Gastrocnemius medialis (tissue), 4 donors: Measurements from ENCODE around the gene AKAP13.
"Not testable (repeated sequence)": the region's sequence is repeated elsewhere in the genome, so short reads cannot be mapped to it uniquely, and the experiment has no call there.

Experiments
- POLR2A ChIP-seq, 2 donors: fragments of 450-650 bp; IDR thresholded peaks; one replicate each; pipeline ENCODE4 v1.6.1; 2017; ENCODE audit warnings: antibody characterized with exemption in 2 of 2, mild to moderate bottlenecking in 2 of 2, moderate library complexity in 2 of 2
- TF ChIP-seq, protein P1 (sequence below), 5 experiments: fragments of 450-650 bp in 3 of 5; fragments of 200-600 bp in 2 of 5; sonication (generic) in 2 of 5; IDR thresholded peaks in 4 of 5; conservative IDR thresholded peaks in 1 of 5; 1 replicate in 4 of 5; 2 replicates in 1 of 5; pipeline ENCODE4 v1.5.1; 2016 to 2019; ENCODE audit warnings: antibody characterized with exemption in 5 of 5, mild to moderate bottlenecking in 3 of 5, moderate library complexity in 3 of 5

DNA sequence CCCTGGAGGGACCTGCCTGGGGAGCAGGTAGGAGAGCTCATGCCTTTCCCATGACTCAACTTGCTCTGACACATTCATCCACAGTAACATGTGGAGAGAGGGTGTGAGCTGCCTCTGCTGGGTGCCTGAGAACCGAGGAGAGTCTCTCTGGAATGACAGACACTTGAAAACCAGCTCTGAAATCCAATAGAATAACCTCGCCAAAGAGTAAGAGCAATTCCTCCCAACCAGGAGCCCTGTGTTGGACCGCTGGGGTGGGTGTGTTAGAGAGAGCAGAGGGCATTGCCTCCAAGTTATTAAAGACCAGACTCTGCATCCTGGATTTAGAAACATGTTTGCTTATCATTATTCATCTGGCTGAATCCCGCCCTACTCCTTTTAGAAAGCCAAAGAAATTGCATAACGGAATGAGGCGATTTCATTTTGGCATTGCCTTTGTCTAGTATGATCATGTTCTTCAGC is 35.7 kb upstream of the AKAP13 start:
- TF ChIP-seq POLR2A (IDR thresholded peaks at IDR 0.05), result not testable (repeated sequence)
- TF ChIP-seq, protein P1, sequence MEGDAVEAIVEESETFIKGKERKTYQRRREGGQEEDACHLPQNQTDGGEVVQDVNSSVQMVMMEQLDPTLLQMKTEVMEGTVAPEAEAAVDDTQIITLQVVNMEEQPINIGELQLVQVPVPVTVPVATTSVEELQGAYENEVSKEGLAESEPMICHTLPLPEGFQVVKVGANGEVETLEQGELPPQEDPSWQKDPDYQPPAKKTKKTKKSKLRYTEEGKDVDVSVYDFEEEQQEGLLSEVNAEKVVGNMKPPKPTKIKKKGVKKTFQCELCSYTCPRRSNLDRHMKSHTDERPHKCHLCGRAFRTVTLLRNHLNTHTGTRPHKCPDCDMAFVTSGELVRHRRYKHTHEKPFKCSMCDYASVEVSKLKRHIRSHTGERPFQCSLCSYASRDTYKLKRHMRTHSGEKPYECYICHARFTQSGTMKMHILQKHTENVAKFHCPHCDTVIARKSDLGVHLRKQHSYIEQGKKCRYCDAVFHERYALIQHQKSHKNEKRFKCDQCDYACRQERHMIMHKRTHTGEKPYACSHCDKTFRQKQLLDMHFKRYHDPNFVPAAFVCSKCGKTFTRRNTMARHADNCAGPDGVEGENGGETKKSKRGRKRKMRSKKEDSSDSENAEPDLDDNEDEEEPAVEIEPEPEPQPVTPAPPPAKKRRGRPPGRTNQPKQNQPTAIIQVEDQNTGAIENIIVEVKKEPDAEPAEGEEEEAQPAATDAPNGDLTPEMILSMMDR (IDR thresholded peaks at IDR 0.05 in 4 of 5, conservative IDR thresholded peaks at IDR 0.05 in 1 of 5), result not testable (repeated sequence)
